GM12878 (cell line): ENCODE measurements around the gene GUCY2F. TPM values are rescaled to one million over a fixed set of nuclear protein-coding genes. Genes with fewer than 3 reads are reported as not detected.

ENCODE experiments used
- ATAC-seq: fragments of 200-7000 bp; cut with Tn5 transposase; 3 replicates; pipeline ENCODE4 v1.9.1; 2020; ENCODE audit warnings: mild to moderate bottlenecking, moderate library complexity
- BruUV-seq: library from RNA; stranded (reverse); fragments of 400-500 nt; replicated peaks from 2 replicates; lab custom pipeline; 2021; lab: Mats Ljungman, UMichigan
- CTCF ChIA-PET: fragments of 300-600 bp; sonication (Branson Sonifier 250); formaldehyde crosslinking; extraction: SDS; loops from one replicate; lab custom pipeline; 2021; ENCODE audit warnings: inconsistent platforms; lab: Yijun Ruan, JAX
- POLR2A ChIA-PET: fragments of 350-600 bp; formaldehyde crosslinking; extraction: SDS; loops from one replicate; lab custom pipeline; 2021; ENCODE audit warnings: inconsistent platforms; lab: Charles Lee
- RAD21 ChIA-PET: fragments of 300-600 bp; sonication (Branson Sonifier 250); formaldehyde crosslinking; loops from one replicate; lab custom pipeline; 2023; ENCODE audit warnings: antibody characterized with exemption; ENCODE audit not compliant: unreplicated experiment; lab: Charles Lee
- SMC1A ChIA-PET: fragments of 300-600 bp; sonication (Branson Sonifier 250); formaldehyde crosslinking; loops from one replicate; lab custom pipeline; 2023; ENCODE audit not compliant: unreplicated experiment, uncharacterized antibody; lab: Charles Lee
- DNase-seq: peaks from one replicate; pipeline ENCODE4 v3.0.0-alpha.2; 2011; ENCODE audit warnings: low read depth, low spot score
- FAIRE-seq: peaks from 3 replicates; lab custom pipeline; 2011; peaks lifted over from hg19 to GRCh38; lab: Jason Lieb, UNC
- H2AFZ ChIP-seq: 2 replicates; pipeline ENCODE4 v1.6.0; 2011; ENCODE audit warnings: low read depth, low read length, control low read depth; ENCODE audit not compliant: control insufficient read depth
- H3K27ac ChIP-seq: 2 replicates; pipeline ENCODE4 v1.5.1; 2011; ENCODE audit warnings: control low read depth; ENCODE audit not compliant: control insufficient read depth, insufficient read depth
- H3K27me3 ChIP-seq, 2 experiments: replicated peaks in 1 of 2; 2 replicates each; pipeline versions ENCODE4 v1.6.0 to v1.6.1; 2011; ENCODE audit warnings: low read length in 1 of 2; ENCODE audit not compliant: control insufficient read depth in 2 of 2, insufficient read depth in 2 of 2
- H3K36me3 ChIP-seq, 2 experiments: 2 replicates each; pipeline ENCODE4 v1.5.1; 2011; ENCODE audit warnings: low read length in 1 of 2; ENCODE audit not compliant: control insufficient read depth in 2 of 2, insufficient read depth in 2 of 2
- H3K4me1 ChIP-seq: 2 replicates; pipeline ENCODE4 v1.6.1; 2011; ENCODE audit warnings: mild to moderate bottlenecking, low read length, moderate library complexity, mixed read lengths; ENCODE audit not compliant: control insufficient read depth, insufficient read depth
- H3K4me2 ChIP-seq: 2 replicates; pipeline ENCODE4 v1.6.0; 2011; ENCODE audit warnings: control low read depth; ENCODE audit not compliant: control insufficient read depth, insufficient read depth
- H3K4me3 ChIP-seq: fragments of 200-600 bp; sonication (generic); 2 replicates; pipeline ENCODE4 v1.5.1; 2016
- H3K79me2 ChIP-seq: 2 replicates; pipeline ENCODE4 v1.6.0; 2011; ENCODE audit warnings: low read length; ENCODE audit not compliant: control insufficient read depth, insufficient read depth
- H3K9ac ChIP-seq: 2 replicates; pipeline ENCODE4 v1.8.0; 2011; ENCODE audit warnings: low read length, control low read depth, mixed read lengths; ENCODE audit not compliant: control insufficient read depth, insufficient read depth
- H3K9me3 ChIP-seq: replicated peaks from 3 replicates; pipeline ENCODE4 v1.5.1; 2011; ENCODE audit warnings: mild to moderate bottlenecking, low read length; ENCODE audit not compliant: control insufficient read depth, insufficient read depth
- H4K20me1 ChIP-seq: 2 replicates; pipeline ENCODE4 v1.6.0; 2011; ENCODE audit not compliant: control insufficient read depth, insufficient read depth
- BMI1 ChIP-seq: fragments of 450-650 bp; IDR thresholded peaks from 2 replicates; pipeline ENCODE4 v1.6.1; 2016; ENCODE audit warnings: mild to moderate bottlenecking, moderate library complexity, borderline replicate concordance
- CEBPZ ChIP-seq: fragments of 150-350 bp; IDR thresholded peaks from 2 replicates; pipeline ENCODE4 v1.6.1; 2016; ENCODE audit warnings: low read depth, low read length
- EP300 ChIP-seq, 2 experiments: fragments of 150-350 bp in 1 of 2; IDR thresholded peaks; 2 replicates each; pipeline ENCODE4 v1.6.1; 2011 to 2012; ENCODE audit warnings: low read depth in 2 of 2, low read length in 2 of 2, borderline replicate concordance in 1 of 2, improper control_type of control experiment in 1 of 2, inconsistent platforms in 1 of 2; ENCODE audit not compliant: control insufficient read depth in 1 of 2
- HDGF ChIP-seq: fragments of 450-650 bp; IDR thresholded peaks from 2 replicates; pipeline ENCODE4 v1.6.1; 2016; ENCODE audit warnings: antibody characterized with exemption
- JUND ChIP-seq: IDR thresholded peaks from 2 replicates; pipeline ENCODE4 v1.6.1; 2012; ENCODE audit warnings: low read depth, mild to moderate bottlenecking, low read length, improper control_type of control experiment, moderate library complexity
- NR2C2 ChIP-seq: IDR thresholded peaks from 2 replicates; pipeline ENCODE4 v1.6.1; 2011; ENCODE audit warnings: borderline replicate concordance, low read depth; ENCODE audit not compliant: control insufficient read depth, insufficient read length
- PAX5 ChIP-seq: IDR thresholded peaks from 2 replicates; pipeline ENCODE4 v1.6.1; 2011; ENCODE audit warnings: low read depth, low read length, borderline replicate concordance
- PAX8 ChIP-seq: fragments of 450-650 bp; IDR thresholded peaks from 2 replicates; pipeline ENCODE4 v1.6.1; 2017; ENCODE audit warnings: mild to moderate bottlenecking, moderate library complexity
- RB1 ChIP-seq: fragments of 450-650 bp; formaldehyde crosslinking; IDR thresholded peaks from 2 replicates; pipeline ENCODE4 v1.6.1; 2017; ENCODE audit warnings: mild to moderate bottlenecking, borderline replicate concordance
- RCOR1 ChIP-seq: conservative IDR thresholded peaks from 2 replicates; pipeline ENCODE4 v1.6.1; 2012; ENCODE audit warnings: low read depth, low read length, improper control_type of control experiment
- SPI1 ChIP-seq: IDR thresholded peaks from 2 replicates; pipeline ENCODE4 v1.6.1; 2011; ENCODE audit warnings: low read depth, mild to moderate bottlenecking, low read length, moderate library complexity, borderline replicate concordance; ENCODE audit not compliant: insufficient read depth
- ZBED1 ChIP-seq: IDR thresholded peaks from 2 replicates; pipeline ENCODE4 v1.6.1; 2016; ENCODE audit warnings: borderline replicate concordance
- ZBTB40 ChIP-seq: fragments of 450-650 bp; IDR thresholded peaks from 2 replicates; pipeline ENCODE4 v1.6.1; 2016; ENCODE audit warnings: mild to moderate bottlenecking, moderate library complexity, borderline replicate concordance
- ZNF207 ChIP-seq: fragments of 450-650 bp; IDR thresholded peaks from 2 replicates; pipeline ENCODE4 v1.6.1; 2014; ENCODE audit warnings: antibody characterized with exemption, mild to moderate bottlenecking, borderline replicate concordance
- ZNF24 ChIP-seq: fragments of 450-650 bp; IDR thresholded peaks from 2 replicates; pipeline ENCODE4 v1.6.1; 2017; ENCODE audit warnings: antibody characterized with exemption, mild to moderate bottlenecking
- WGBS: methylation state at CpG from one replicate; pipeline ENCODE4 v1.1.6; 2016; ENCODE audit warnings: low lambda C conversion rate; ENCODE audit not compliant: insufficient replicate concordance, insufficient coverage; ENCODE audit errors: missing lambda C conversion rate; 5-methylcytosine and 5-hydroxymethylcytosine counted together
- in situ Hi-C: fragments of 300-500 bp; cut with MboI; formaldehyde crosslinking; loops from 9 replicates; pipeline ENCODE4 v1.14.3; 2018; ENCODE audit warnings: mixed read lengths
- intact Hi-C: fragments of 100-400 bp; cut with micrococcal nuclease; formaldehyde crosslinking; loops from one replicate; pipeline ENCODE4 v1.14.2; 2022; ENCODE audit not compliant: unreplicated experiment
- polyA plus RNA-seq, 11 experiments: library from polyadenylated mRNA; depleted of rRNA in 4 of 11; unstranded in 6 of 11; stranded (reverse) in 5 of 11; fragments of >200 nt; fragmentation: Nextera tagmentation in 4 of 11; fragmentation: Illumina TruSeq in 1 of 11; extraction: Ambion mirVana in 4 of 11; extraction: Trizol in 1 of 11; gene quantifications; 1 replicate in 1 of 11; 2 replicates in 10 of 11; pipeline versions ENCODE4 v1.2.1 to v1.2.3, GENCODE V29; 2011 to 2016; ENCODE audit warnings: inconsistent platforms in 2 of 11, missing spikeins in 2 of 11, low read depth in 1 of 11
- total RNA-seq, 4 experiments: library from RNA; depleted of rRNA in 3 of 4; stranded (reverse); fragments of >200 nt in 3 of 4; fragmentation: Illumina TruSeq in 1 of 4; extraction: Trizol in 1 of 4; gene quantifications; 2 replicates each; pipeline versions ENCODE4 v1.2.1 to v1.2.3, GENCODE V29; 2013 to 2021
- TF ChIP-seq, protein P1 (sequence below): IDR thresholded peaks from 2 replicates; pipeline ENCODE4 v1.6.1; 2012; ENCODE audit warnings: low read depth, low read length, improper control_type of control experiment

Gene GUCY2F
- total and polyA plus RNA-seq, 10 of the 15 experiments (the other 5 are each of a cell fraction or from before 2014, with no cell fraction given): not detected

DNA sequence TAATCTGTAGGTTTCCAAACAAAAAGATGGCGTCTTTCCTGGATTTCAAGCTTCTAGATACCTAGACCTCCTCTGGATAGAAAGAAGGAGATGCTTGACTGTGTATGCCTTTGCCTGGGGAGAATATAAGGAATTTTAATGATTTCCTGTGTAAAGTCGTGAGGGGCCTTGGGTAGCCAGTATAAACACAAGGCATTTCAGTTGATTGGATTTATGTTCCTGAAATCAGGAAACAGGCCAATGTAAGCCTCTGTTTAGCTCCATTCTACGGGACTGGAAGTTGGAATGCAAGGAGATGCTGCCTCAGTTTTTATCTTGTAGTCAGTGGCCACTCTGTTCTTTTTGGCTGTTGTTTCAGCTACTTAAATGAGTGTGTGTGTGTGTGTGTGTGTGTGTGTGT, 137.2 kb downstream of the GUCY2F start:
- Histone ChIP-seq H3K4me2 (no peak overlapping the region), H3K4me3 (no peak overlapping the region), H3K9ac (no peak overlapping the region), H3K27ac (no peak overlapping the region), H4K20me1 (no peaks in the 10 kb centered on the region), H3K79me2 (no peaks in the 10 kb centered on the region), H3K4me1 (no peaks in the 10 kb centered on the region), H2AFZ (no peak overlapping the region), H3K27me3 (no peaks in the 10 kb centered on the region), H3K36me3 (no peaks in the 10 kb centered on the region), H3K9me3 (no peaks in the 10 kb centered on the region; the same call in 2 of the 3 replicates)
- in situ Hi-C loops (no loop called here), intact Hi-C loops (no loop called here)
- ChIA-PET SMC1A (no interaction called here), CTCF (interaction anchor here (3.0 kb wide), 1 partner anchor 10 kb away, joined by 10 read pairs; no protein-coding TSS in a partner anchor), RAD21 (no interaction called here), POLR2A (no interaction called here)
- 1% methylated on average over 3 of the region's 3 CpGs for WGBS
- DNase-seq (no peak), FAIRE-seq (no peak), ATAC-seq (no peak)
- no TSS peak for BruUV-seq
- TF ChIP-seq PAX5 (no peak), EP300 (IDR thresholded peaks at IDR 0.05; ENCODE audit: borderline replicate concordance in 1 of 2, control insufficient read depth in 1 of 2, low read depth in 2 of 2, low read length in 2 of 2) (no peak), ZNF207 (no peak), ZBED1 (no peak), ZBTB40 (no peak), JUND (no peak), HDGF (no peak), RCOR1 (no peak), RB1 (no peak), CEBPZ (no peak), BMI1 (no peak), ZNF24 (no peak), NR2C2 (no peak), PAX8 (no peak), SPI1 (no peak)
- TF ChIP-seq, protein P1, sequence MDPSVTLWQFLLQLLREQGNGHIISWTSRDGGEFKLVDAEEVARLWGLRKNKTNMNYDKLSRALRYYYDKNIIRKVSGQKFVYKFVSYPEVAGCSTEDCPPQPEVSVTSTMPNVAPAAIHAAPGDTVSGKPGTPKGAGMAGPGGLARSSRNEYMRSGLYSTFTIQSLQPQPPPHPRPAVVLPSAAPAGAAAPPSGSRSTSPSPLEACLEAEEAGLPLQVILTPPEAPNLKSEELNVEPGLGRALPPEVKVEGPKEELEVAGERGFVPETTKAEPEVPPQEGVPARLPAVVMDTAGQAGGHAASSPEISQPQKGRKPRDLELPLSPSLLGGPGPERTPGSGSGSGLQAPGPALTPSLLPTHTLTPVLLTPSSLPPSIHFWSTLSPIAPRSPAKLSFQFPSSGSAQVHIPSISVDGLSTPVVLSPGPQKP: no peak
